ENCODE measurements around the gene PRDX3.
"Not testable (repeated sequence)": the region's sequence is repeated elsewhere in the genome, so short reads cannot be mapped to it uniquely, and the experiment has no call there.

The PRDX3 gene

GRCh38 chr10:119165171-119166117, 13.2 kb downstream of the PRDX3 start, which contains the start of gene SFXN4:
SFXN4 (minus strand) TSS chr10:119165714; CDS start chr10:119165647, 67 bp downstream.
- DNase-seq (ENCODE audit: low read depth, low spot score) = peak; percentile 56

GRCh38 chr10:119162452-119163092, 16.0 kb downstream of the PRDX3 start:
- no peak for DNase-seq (ENCODE audit: low read depth, low spot score)

GRCh38 chr10:119161680-119162451, 16.7 kb downstream of the PRDX3 start:
- no peak for DNase-seq (ENCODE audit: low read depth, low spot score)

- DNase-seq (ENCODE audit: low read depth, low spot score) = no peak
Observed at GRCh38 chr10:119159332-119159731, 19.3 kb downstream of the PRDX3 start.

- DNase-seq (ENCODE audit: low read depth, low spot score) = no peak
Observed at GRCh38 chr10:119153661-119154060, 25.0 kb downstream of the PRDX3 start.

- DNase-seq (ENCODE audit: low read depth, low spot score) = no peak
Observed at GRCh38 chr10:119153041-119153440, 25.6 kb downstream of the PRDX3 start.

- not testable (repeated sequence) for DNase-seq (ENCODE audit: low read depth, low spot score)
Observed at GRCh38 chr10:119151601-119152000, 27.0 kb downstream of the PRDX3 start.

GRCh38 chr10:119149729-119150128, 28.9 kb downstream of the PRDX3 start:
- no peak for DNase-seq (ENCODE audit: low read depth, low spot score)

GRCh38 chr10:119149157-119149556, 29.5 kb downstream of the PRDX3 start:
- DNase-seq (ENCODE audit: low read depth, low spot score) = no peak

- DNase-seq (ENCODE audit: low read depth, low spot score) = no peak
Observed at GRCh38 chr10:119143657-119144056, 35.0 kb downstream of the PRDX3 start.

- DNase-seq (ENCODE audit: low read depth, low spot score) = no peak
Observed at GRCh38 chr10:119140603-119141245, 37.9 kb downstream of the PRDX3 start.

- DNase-seq (ENCODE audit: low read depth, low spot score) = peak; percentile 12
Observed at GRCh38 chr10:119139464-119140067, 39.0 kb downstream of the PRDX3 start.

GRCh38 chr10:119138346-119139306, 40.0 kb downstream of the PRDX3 start:
- DNase-seq (ENCODE audit: low read depth, low spot score) = no peak

GRCh38 chr10:119137878-119138277, 40.7 kb downstream of the PRDX3 start:
- DNase-seq (ENCODE audit: low read depth, low spot score) = not testable (repeated sequence)

- DNase-seq (ENCODE audit: low read depth, low spot score) = no peak
Observed at GRCh38 chr10:119136084-119136483, 42.5 kb downstream of the PRDX3 start.

GRCh38 chr10:119135513-119135881, 43.1 kb downstream of the PRDX3 start:
- no peak for DNase-seq (ENCODE audit: low read depth, low spot score)

GRCh38 chr10:119133949-119134348, 44.7 kb downstream of the PRDX3 start:
- no peak for DNase-seq (ENCODE audit: low read depth, low spot score)

GRCh38 chr10:119132521-119133345, 45.9 kb downstream of the PRDX3 start:
- DNase-seq (ENCODE audit: low read depth, low spot score) = no peak
